Stimulated activated CD8-positive, alpha-beta memory T cell treated with anti-CD3 and anti-CD28 coated beads, Interleukin-7, amount 100 ng/mL, for 1 hour (primary cell): Measurements from ENCODE around the gene POGZ.
"Not testable (repeated sequence)": the region's sequence is repeated elsewhere in the genome, so short reads cannot be mapped to it uniquely, and the experiment has no call there.

ENCODE experiments used
- DNase-seq, 2 donors: peaks; one replicate each; pipeline ENCODE4 v3.0.0-alpha.2; 2020; ENCODE audit warnings: low read depth in 2 of 2

Gene POGZ

GRCh38 chr1:151476083-151476482 is 16.8 kb upstream of the POGZ start:
- no peak for DNase-seq

GRCh38 chr1:151475175-151475574 is 15.9 kb upstream of the POGZ start:
- DNase-seq: no peak

- DNase-seq: no peak
These were observed 15.5 kb upstream of the POGZ start for GRCh38 chr1:151474745-151475144.

- no peak for DNase-seq
These were observed 13.8 kb upstream of the POGZ start for GRCh38 chr1:151472856-151473731.

- DNase-seq: no peak
These were observed 5.7 kb upstream of the POGZ start for GRCh38 chr1:151465026-151465425.

GRCh38 chr1:151461694-151462093 is 2.4 kb upstream of the POGZ start:
- DNase-seq: no peak

GRCh38 chr1:151458802-151459330 is 428 bp downstream of the POGZ start:
- peak in 1 of 2 donors; percentile 34 for DNase-seq

- peak in 1 of 2 donors; percentile 33 for DNase-seq
These were observed 1.1 kb downstream of the POGZ start for GRCh38 chr1:151457911-151458801.

- DNase-seq: no peak
These were observed 3.3 kb downstream of the POGZ start for GRCh38 chr1:151455966-151456365.

- no peak for DNase-seq
These were observed 4.1 kb downstream of the POGZ start for GRCh38 chr1:151455231-151455630.

- no peak for DNase-seq
These were observed 11.6 kb downstream of the POGZ start for GRCh38 chr1:151447696-151448095.

GRCh38 chr1:151444783-151445177 is 14.5 kb downstream of the POGZ start:
- DNase-seq: no peak

GRCh38 chr1:151443846-151444782 is 15.2 kb downstream of the POGZ start:
- DNase-seq: peak in 1 of 2 donors; percentile 38

GRCh38 chr1:151437396-151437795 is 21.9 kb downstream of the POGZ start:
- DNase-seq: not testable (repeated sequence)

- DNase-seq: no peak
These were observed 22.3 kb downstream of the POGZ start for GRCh38 chr1:151436985-151437384.

GRCh38 chr1:151435174-151435573 is 24.1 kb downstream of the POGZ start:
- no peak for DNase-seq

GRCh38 chr1:151433827-151434226 is 25.5 kb downstream of the POGZ start:
- not testable (repeated sequence) for DNase-seq

- DNase-seq: no peak
These were observed 31.2 kb downstream of the POGZ start for GRCh38 chr1:151428068-151428467.

GRCh38 chr1:151425103-151425502 is 34.2 kb downstream of the POGZ start:
- no peak for DNase-seq

GRCh38 chr1:151419819-151420218 is 39.5 kb downstream of the POGZ start:
- DNase-seq: no peak

- no peak for DNase-seq
These were observed 41.2 kb downstream of the POGZ start for GRCh38 chr1:151418081-151418480.
